ENCODE results near the gene HAPSTR1. TPM values are rescaled to one million over a fixed set of nuclear protein-coding genes. Genes with fewer than 3 reads are reported as not detected.

Gene HAPSTR1
- total RNA-seq, 6 experiments from 2014 or later = 23.6 to 34.8 (median 28.3) TPM

GRCh38 chr16:9058211-9058610, 33.2 kb upstream of the HAPSTR1 start:
- no peaks in the 10 kb centered on the region for H3K36me3 ChIP-seq
- H3K27me3 ChIP-seq = no peaks in the 10 kb centered on the region
- TF ChIP-seq CTCF (IDR thresholded peaks at IDR 0.05) = no peak
- TF ChIP-seq POLR2A (IDR thresholded peaks at IDR 0.05) = no peak
- DNase-seq (no peak), ATAC-seq (no peak)
- H3K4me1 ChIP-seq = no peaks in the 10 kb centered on the region
- no peaks in the 10 kb centered on the region for H3K9me3 ChIP-seq
- H3K27ac ChIP-seq = no peak overlapping the region
- no peak overlapping the region for H3K4me3 ChIP-seq
- WGBS (ENCODE audit: insufficient coverage, low coverage, low lambda C conversion rate, missing lambda C conversion rate) = 80% methylated on average over 9 of the region's 9 CpGs
- intact Hi-C loops (cut with DNase I) = no loop called here

- no peak for ATAC-seq
- intact Hi-C loops (cut with DNase I) = no loop called here
- H3K36me3 ChIP-seq = no peaks in the 10 kb centered on the region
Measured at GRCh38 chr16:9060225-9060624, 31.2 kb upstream of the HAPSTR1 start.

GRCh38 chr16:9061358-9061813, 30.1 kb upstream of the HAPSTR1 start:
- WGBS (ENCODE audit: insufficient coverage, low coverage, low lambda C conversion rate, missing lambda C conversion rate) = 58% methylated on average over 4 of the region's 4 CpGs

More at GRCh38 chr16:9060225-9060624, 31.2 kb upstream of the HAPSTR1 start:
- DNase-seq = no peak
- no peaks in the 10 kb centered on the region for H3K4me1 ChIP-seq
- H3K9me3 ChIP-seq = no peaks in the 10 kb centered on the region
- no peaks in the 10 kb centered on the region for H3K27me3 ChIP-seq
- H3K4me3 ChIP-seq = no peak overlapping the region
- H3K27ac ChIP-seq = no peak overlapping the region
- TF ChIP-seq POLR2A (IDR thresholded peaks at IDR 0.05) (no peak), CTCF (IDR thresholded peaks at IDR 0.05) (no peak)

GRCh38 chr16:9062301-9062700, 29.1 kb upstream of the HAPSTR1 start:
- no peak for TF ChIP-seq CTCF (IDR thresholded peaks at IDR 0.05)
- TF ChIP-seq POLR2A (IDR thresholded peaks at IDR 0.05) = no peak
- WGBS (ENCODE audit: insufficient coverage, low coverage, low lambda C conversion rate, missing lambda C conversion rate) = 77% methylated on average over 5 of the region's 7 CpGs
- H3K36me3 ChIP-seq = no peaks in the 10 kb centered on the region
- DNase-seq (no peak), ATAC-seq (no peak)
- H3K4me3 ChIP-seq = no peak overlapping the region
- no peaks in the 10 kb centered on the region for H3K4me1 ChIP-seq
- H3K27ac ChIP-seq = no peak overlapping the region
- no peaks in the 10 kb centered on the region for H3K9me3 ChIP-seq
- no peaks in the 10 kb centered on the region for H3K27me3 ChIP-seq
- intact Hi-C loops (cut with DNase I) = no loop called here

More at GRCh38 chr16:9061358-9061813, 30.1 kb upstream of the HAPSTR1 start:
- intact Hi-C loops (cut with DNase I) = no loop called here
- H3K27me3 ChIP-seq = no peaks in the 10 kb centered on the region
- TF ChIP-seq POLR2A (IDR thresholded peaks at IDR 0.05) (no peak), CTCF (IDR thresholded peaks at IDR 0.05) (no peak)
- H3K4me1 ChIP-seq = no peaks in the 10 kb centered on the region
- no peak overlapping the region for H3K4me3 ChIP-seq
- H3K9me3 ChIP-seq = no peaks in the 10 kb centered on the region
- H3K36me3 ChIP-seq = no peaks in the 10 kb centered on the region
- ATAC-seq (peak in 1 of 4 donors; percentile 37), DNase-seq (no peak)
- H3K27ac ChIP-seq = no peak overlapping the region

GRCh38 chr16:9065077-9065476, 26.4 kb upstream of the HAPSTR1 start:
- no peaks in the 10 kb centered on the region for H3K4me1 ChIP-seq
- H3K4me3 ChIP-seq = no peak overlapping the region
- WGBS (ENCODE audit: insufficient coverage, low coverage, low lambda C conversion rate, missing lambda C conversion rate) = 84% methylated on average over 4 of the region's 4 CpGs
- no peak overlapping the region for H3K27ac ChIP-seq
- TF ChIP-seq POLR2A (IDR thresholded peaks at IDR 0.05) = no peak
- no peak for TF ChIP-seq CTCF (IDR thresholded peaks at IDR 0.05)
- H3K27me3 ChIP-seq = no peaks in the 10 kb centered on the region
- H3K9me3 ChIP-seq = no peaks in the 10 kb centered on the region
- H3K36me3 ChIP-seq = no peaks in the 10 kb centered on the region
- intact Hi-C loops (cut with DNase I) = no loop called here
- no peak for ATAC-seq
- DNase-seq = no peak

Data from right lobe of liver (tissue), 6 donors.